GM12865 (cell line): Measurements from ENCODE around the gene PIGS.

Source experiments
- DNase-seq: peaks from one replicate; pipeline ENCODE4 v3.0.0; 2010; ENCODE audit warnings: low read depth
- H3K4me3 ChIP-seq: 2 replicates; pipeline ENCODE4 v1.5.1; 2011; ENCODE audit warnings: mild to moderate bottlenecking, low read depth, low read length, control low read depth
- CTCF ChIP-seq: IDR thresholded peaks from 2 replicates; pipeline ENCODE4 v1.5.1; 2011; ENCODE audit warnings: low read length, control low read depth, low read depth, inconsistent platforms; ENCODE audit not compliant: insufficient read depth; ENCODE audit errors: missing control alignments

PIGS gene

GRCh38 chr17:28544402-28545140 is 26.8 kb downstream of the PIGS start:
- TF ChIP-seq CTCF: no peak
- no peak overlapping the region for H3K4me3 ChIP-seq
- no peak for DNase-seq

GRCh38 chr17:28541439-28541838 is 29.9 kb downstream of the PIGS start:
- DNase-seq: no peak
- TF ChIP-seq CTCF: no peak
- H3K4me3 ChIP-seq: no peak overlapping the region

- no peak for DNase-seq
- H3K4me3 ChIP-seq: no peak overlapping the region
- TF ChIP-seq CTCF: no peak
Measured at GRCh38 chr17:28540231-28540630, 31.1 kb downstream of the PIGS start.

- no peak overlapping the region for H3K4me3 ChIP-seq
- TF ChIP-seq CTCF: no peak
- no peak for DNase-seq
Measured at GRCh38 chr17:28538296-28538895, 32.9 kb downstream of the PIGS start.

GRCh38 chr17:28537219-28537610 is 34.1 kb downstream of the PIGS start:
- no peak for TF ChIP-seq CTCF
- H3K4me3 ChIP-seq: no peak overlapping the region
- no peak for DNase-seq

GRCh38 chr17:28536532-28537218 is 34.6 kb downstream of the PIGS start:
- no peak overlapping the region for H3K4me3 ChIP-seq
- DNase-seq: no peak
- TF ChIP-seq CTCF: no peak
